IPS DF 6.9 (cell line): ENCODE data around the gene ITFG1.

Source experiments
- DNase-seq: peaks from one replicate; pipeline ENCODE4 v3.0.0-alpha.2; 2013; ENCODE audit warnings: low read depth, low spot score
- H3K27ac ChIP-seq: one replicate; pipeline ENCODE4 v1.5.1; 2013; ENCODE audit warnings: low read length, control low read depth
- H3K27me3 ChIP-seq: 2 replicates; pipeline ENCODE4 v1.6.1; 2013; ENCODE audit warnings: mild to moderate bottlenecking, low read length; ENCODE audit not compliant: control insufficient read depth, insufficient read depth
- H3K36me3 ChIP-seq: 2 replicates; pipeline ENCODE4 v1.6.1; 2013; ENCODE audit warnings: low read length; ENCODE audit not compliant: control insufficient read depth, insufficient read depth
- H3K4me1 ChIP-seq: 2 replicates; pipeline ENCODE4 v1.6.1; 2013; ENCODE audit warnings: low read length; ENCODE audit not compliant: control insufficient read depth, insufficient read depth
- H3K4me3 ChIP-seq: 2 replicates; pipeline ENCODE4 v1.5.1; 2013; ENCODE audit warnings: mild to moderate bottlenecking, low read length
- H3K9me3 ChIP-seq: 2 replicates; pipeline ENCODE4 v1.6.1; 2013; ENCODE audit warnings: low read length, inconsistent platforms; ENCODE audit not compliant: control insufficient read depth, insufficient read depth
- WGBS: extraction: QIAGEN DNeasy Blood & Tissue Kit; methylation state at CpG from one replicate; pipeline ENCODE4 v1.1.7; 2013; ENCODE audit warnings: mixed read lengths, missing lambda C conversion rate; ENCODE audit not compliant: insufficient read length, insufficient coverage; 5-methylcytosine and 5-hydroxymethylcytosine counted together

Gene ITFG1

GRCh38 chr16:47129755-47130435 is 331.0 kb downstream of the ITFG1 start:
- no peak for DNase-seq
- Histone ChIP-seq H3K27ac (no peak overlapping the region), H3K4me3 (no peak overlapping the region), H3K9me3 (no peaks in the 10 kb centered on the region), H3K4me1 (no peaks in the 10 kb centered on the region), H3K27me3 (no peaks in the 10 kb centered on the region), H3K36me3 (no peaks in the 10 kb centered on the region)
- WGBS = no CpG with 5 or more reads among the region's 7 CpGs

DNA sequence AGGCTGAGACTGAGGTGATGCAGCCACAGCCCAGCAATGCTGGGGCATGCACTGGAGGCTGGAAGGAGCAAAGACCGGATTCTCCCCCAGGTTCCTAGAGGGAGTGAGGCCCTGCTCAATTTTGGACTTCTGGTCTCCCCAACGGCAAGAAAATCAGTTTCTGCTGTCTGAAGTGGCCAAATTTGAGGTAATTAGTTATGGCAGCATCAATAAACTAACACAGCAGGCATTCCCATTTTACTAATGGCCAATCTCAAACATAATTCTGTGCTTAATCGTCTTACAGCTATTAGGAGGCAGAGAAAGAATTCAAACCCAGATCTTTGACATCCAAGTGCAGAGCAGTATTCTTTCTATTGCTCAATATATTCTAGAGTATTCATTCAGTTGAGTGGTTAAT is 333.3 kb downstream of the ITFG1 start:
- H3K4me1 ChIP-seq = no peaks in the 10 kb centered on the region
- DNase-seq = no peak
- WGBS = no CpG with 5 or more reads among the region's 3 CpGs
- no peaks in the 10 kb centered on the region for H3K9me3 ChIP-seq
- H3K36me3 ChIP-seq = no peaks in the 10 kb centered on the region
- no peaks in the 10 kb centered on the region for H3K27me3 ChIP-seq
- no peak overlapping the region for H3K27ac ChIP-seq
- no peak overlapping the region for H3K4me3 ChIP-seq

DNA sequence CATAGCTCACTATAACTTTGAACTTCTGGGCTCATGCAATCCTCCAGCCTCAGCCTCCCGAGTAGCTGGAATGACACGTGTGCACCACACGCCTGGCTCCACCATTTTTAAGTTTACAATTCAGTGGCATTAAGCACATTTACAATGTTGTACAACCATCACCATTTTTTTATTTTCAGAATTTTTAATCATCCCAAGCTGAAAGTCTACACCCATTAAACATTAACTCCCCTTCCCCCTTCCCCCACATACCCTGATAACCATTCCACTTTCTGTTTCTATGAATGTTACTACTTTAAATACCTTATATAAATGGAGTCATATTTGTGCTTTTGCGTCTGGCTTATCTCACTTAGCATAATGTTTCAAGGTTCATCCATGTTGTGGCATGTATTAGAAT is 335.1 kb downstream of the ITFG1 start:
- no peak overlapping the region for H3K27ac ChIP-seq
- H3K27me3 ChIP-seq = no peaks in the 10 kb centered on the region
- H3K4me1 ChIP-seq = no peaks in the 10 kb centered on the region
- DNase-seq = no peak
- H3K36me3 ChIP-seq = no peaks in the 10 kb centered on the region
- WGBS = no CpG with 5 or more reads among the region's 4 CpGs
- H3K9me3 ChIP-seq = no peaks in the 10 kb centered on the region
- H3K4me3 ChIP-seq = no peak overlapping the region

DNA sequence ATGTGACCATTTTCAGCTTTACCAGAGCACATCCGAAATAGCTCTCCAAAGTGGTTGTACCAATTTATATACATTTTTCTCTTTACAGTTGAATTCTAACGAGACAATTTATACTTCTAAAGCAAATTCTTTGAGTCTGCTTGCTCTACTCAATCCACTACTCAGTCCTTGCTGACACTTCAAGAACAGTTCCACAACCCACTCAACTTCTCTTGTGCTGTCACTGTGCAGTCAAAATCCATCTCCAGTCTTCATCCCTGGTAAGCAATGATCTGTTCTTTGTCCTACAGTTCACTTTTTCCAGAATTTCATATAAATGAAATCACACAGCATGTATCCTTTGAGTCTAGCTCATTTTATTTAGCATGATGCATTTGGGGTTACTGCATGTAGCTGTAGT is 347.7 kb downstream of the ITFG1 start:
- H3K4me1 ChIP-seq = no peaks in the 10 kb centered on the region
- H3K36me3 ChIP-seq = no peaks in the 10 kb centered on the region
- WGBS = no CpG with 5 or more reads among the region's 2 CpGs
- H3K9me3 ChIP-seq = no peaks in the 10 kb centered on the region
- no peak overlapping the region for H3K4me3 ChIP-seq
- H3K27ac ChIP-seq = no peak overlapping the region
- DNase-seq = no peak
- H3K27me3 ChIP-seq = no peaks in the 10 kb centered on the region

DNA sequence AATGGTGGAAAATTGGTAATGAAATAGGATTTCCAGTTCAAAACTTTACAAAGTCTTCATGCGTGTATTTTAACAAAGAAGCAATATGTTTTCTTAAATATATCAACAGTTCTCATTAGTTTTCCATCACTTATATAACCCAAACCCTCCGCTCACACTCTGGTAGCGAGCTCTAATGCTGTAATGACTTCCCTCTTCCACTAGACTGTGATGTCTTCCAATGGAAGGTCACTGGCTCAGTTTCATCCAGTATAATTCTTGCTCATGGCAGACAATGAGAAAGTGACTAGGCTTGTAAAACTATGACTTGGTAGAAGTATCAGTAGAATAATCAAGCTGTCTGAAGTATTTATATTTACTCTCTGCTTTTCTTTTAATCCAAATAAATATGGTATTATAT is 349.9 kb downstream of the ITFG1 start:
- H3K9me3 ChIP-seq = no peaks in the 10 kb centered on the region
- H3K36me3 ChIP-seq = no peaks in the 10 kb centered on the region
- no peak overlapping the region for H3K27ac ChIP-seq
- no peaks in the 10 kb centered on the region for H3K4me1 ChIP-seq
- no peaks in the 10 kb centered on the region for H3K27me3 ChIP-seq
- no CpG with 5 or more reads among the region's 3 CpGs for WGBS
- DNase-seq = peak; percentile 4
- H3K4me3 ChIP-seq = no peak overlapping the region

- Histone ChIP-seq H3K4me3 (no peak overlapping the region), H3K36me3 (no peaks in the 10 kb centered on the region), H3K4me1 (no peaks in the 10 kb centered on the region), H3K27me3 (no peaks in the 10 kb centered on the region), H3K9me3 (no peaks in the 10 kb centered on the region), H3K27ac (no peak overlapping the region)
- no CpG with 5 or more reads among the region's 5 CpGs for WGBS
- DNase-seq = no peak
These were observed 351.5 kb downstream of the ITFG1 start for GRCh38 chr16:47109361-47109760.
